HCT116 (cell line): Measurements from ENCODE around the gene RASA4.
"Not testable (repeated sequence)": the region's sequence is repeated elsewhere in the genome, so short reads cannot be mapped to it uniquely, and the experiment has no call there.

Experiments
- ATF3 ChIP-seq: IDR thresholded peaks from 2 replicates; pipeline ENCODE4 v1.6.1; 2012
- CBX3 ChIP-seq: IDR thresholded peaks from 2 replicates; pipeline ENCODE4 v1.6.1; 2012; ENCODE audit warnings: low read depth
- CTCF ChIP-seq, 3 experiments: fragments of 200-600 bp in 1 of 3; sonication (generic) in 1 of 3; IDR thresholded peaks in 2 of 3; conservative IDR thresholded peaks in 1 of 3; 2 replicates each; pipeline ENCODE4 v1.5.1; 2012 to 2017; ENCODE audit warnings: low read depth in 2 of 3, low read length in 2 of 3, antibody characterized with exemption in 1 of 3, borderline replicate concordance in 1 of 3, control low read depth in 1 of 3, mild to moderate bottlenecking in 1 of 3, mixed read lengths in 1 of 3, mixed run types in 1 of 3, moderate library complexity in 1 of 3; ENCODE audit not compliant: insufficient read depth in 1 of 3
- EZH2 ChIP-seq: fragments of 200-600 bp; sonication (generic); IDR thresholded peaks from 2 replicates; pipeline ENCODE4 v1.6.1; 2017; ENCODE audit warnings: antibody characterized with exemption, mixed run types
- EZH2phosphoT487 ChIP-seq: fragments of 200-600 bp; IDR thresholded peaks from 2 replicates; pipeline ENCODE4 v1.6.1; 2018; ENCODE audit warnings: antibody characterized with exemption, borderline replicate concordance
- JUND ChIP-seq: IDR thresholded peaks from 2 replicates; pipeline ENCODE4 v1.6.1; 2012
- POLR2A ChIP-seq: IDR thresholded peaks from 2 replicates; pipeline ENCODE4 v1.7.0; 2011; ENCODE audit warnings: borderline replicate concordance; ENCODE audit not compliant: insufficient read depth, insufficient read length; ENCODE audit errors: extremely low read depth
- POLR2AphosphoS5 ChIP-seq: IDR thresholded peaks from 2 replicates; pipeline ENCODE4 v1.6.1; 2011; ENCODE audit warnings: mild to moderate bottlenecking, low read depth, low read length, moderate library complexity
- RAD21 ChIP-seq: IDR thresholded peaks from 2 replicates; pipeline ENCODE4 v1.6.1; 2012; ENCODE audit warnings: low read depth, mild to moderate bottlenecking
- SIN3A ChIP-seq: IDR thresholded peaks from 2 replicates; pipeline ENCODE4 v1.6.1; 2012; ENCODE audit warnings: low read depth
- SP1 ChIP-seq: IDR thresholded peaks from 2 replicates; pipeline ENCODE4 v1.6.1; 2012; ENCODE audit warnings: low read depth
- SRF ChIP-seq: IDR thresholded peaks from 2 replicates; pipeline ENCODE4 v1.6.1; 2012; ENCODE audit warnings: low read depth
- YY1 ChIP-seq: IDR thresholded peaks from 2 replicates; pipeline ENCODE4 v1.6.1; 2011; ENCODE audit warnings: low read length, low read depth, moderate library complexity, mild to moderate bottlenecking; ENCODE audit not compliant: insufficient replicate concordance; ENCODE audit errors: extremely low read depth
- TF ChIP-seq, protein P1 (sequence below): IDR thresholded peaks from 2 replicates; pipeline ENCODE4 v1.6.1; 2012

GRCh38 chr7:102635354-102635753, 18.8 kb upstream of the RASA4 start:
- TF ChIP-seq, protein P1, sequence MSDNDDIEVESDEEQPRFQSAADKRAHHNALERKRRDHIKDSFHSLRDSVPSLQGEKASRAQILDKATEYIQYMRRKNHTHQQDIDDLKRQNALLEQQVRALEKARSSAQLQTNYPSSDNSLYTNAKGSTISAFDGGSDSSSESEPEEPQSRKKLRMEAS: not testable (repeated sequence)
- TF ChIP-seq EZH2phosphoT487; CTCF (IDR thresholded peaks at IDR 0.05 in 2 of 3, conservative IDR thresholded peaks at IDR 0.05 in 1 of 3; ENCODE audit: borderline replicate concordance in 1 of 3, insufficient read depth in 1 of 3, low read depth in 2 of 3, low read length in 2 of 3); RAD21; POLR2A; SIN3A; YY1; EZH2; POLR2AphosphoS5; ATF3; SP1; CBX3; SRF; JUND: not testable (repeated sequence)
